LNCaP clone FGC (cell line): ENCODE results near the gene PALMD.

Source experiments
- DNase-seq: peaks from one replicate; pipeline ENCODE4 v3.0.0-alpha.2; 2011; ENCODE audit warnings: low read depth
- H3K4me3 ChIP-seq: 2 replicates; pipeline ENCODE4 v1.5.1; 2011; ENCODE audit warnings: mild to moderate bottlenecking, low read depth, low read length, control low read depth
- TF ChIP-seq, protein P1 (sequence below): IDR thresholded peaks from 2 replicates; pipeline ENCODE4 v1.5.1; 2012; ENCODE audit warnings: mild to moderate bottlenecking; ENCODE audit not compliant: control insufficient read depth, insufficient read depth; ENCODE audit errors: extremely low read depth

The PALMD gene

DNA sequence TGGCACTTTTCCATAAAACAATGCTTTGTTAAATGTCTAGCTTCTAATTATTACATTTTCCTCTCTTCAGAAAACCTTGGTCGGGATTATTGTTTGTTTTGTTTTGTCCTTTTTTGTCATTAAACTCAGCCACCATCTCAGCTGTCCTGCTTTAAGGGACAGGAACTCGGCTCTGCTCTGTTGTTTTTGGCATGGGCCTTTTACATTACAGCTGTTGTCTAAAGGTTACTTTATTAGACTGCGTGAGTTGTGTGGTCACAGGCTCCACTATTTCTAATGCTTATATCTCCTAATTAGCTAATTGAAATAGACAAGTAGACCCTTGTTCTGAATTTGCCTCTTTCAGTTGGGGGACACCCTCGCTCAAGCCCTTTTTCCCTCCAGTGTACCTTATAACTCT lies 1.6 kb downstream of the PALMD start:
- TF ChIP-seq, protein P1, sequence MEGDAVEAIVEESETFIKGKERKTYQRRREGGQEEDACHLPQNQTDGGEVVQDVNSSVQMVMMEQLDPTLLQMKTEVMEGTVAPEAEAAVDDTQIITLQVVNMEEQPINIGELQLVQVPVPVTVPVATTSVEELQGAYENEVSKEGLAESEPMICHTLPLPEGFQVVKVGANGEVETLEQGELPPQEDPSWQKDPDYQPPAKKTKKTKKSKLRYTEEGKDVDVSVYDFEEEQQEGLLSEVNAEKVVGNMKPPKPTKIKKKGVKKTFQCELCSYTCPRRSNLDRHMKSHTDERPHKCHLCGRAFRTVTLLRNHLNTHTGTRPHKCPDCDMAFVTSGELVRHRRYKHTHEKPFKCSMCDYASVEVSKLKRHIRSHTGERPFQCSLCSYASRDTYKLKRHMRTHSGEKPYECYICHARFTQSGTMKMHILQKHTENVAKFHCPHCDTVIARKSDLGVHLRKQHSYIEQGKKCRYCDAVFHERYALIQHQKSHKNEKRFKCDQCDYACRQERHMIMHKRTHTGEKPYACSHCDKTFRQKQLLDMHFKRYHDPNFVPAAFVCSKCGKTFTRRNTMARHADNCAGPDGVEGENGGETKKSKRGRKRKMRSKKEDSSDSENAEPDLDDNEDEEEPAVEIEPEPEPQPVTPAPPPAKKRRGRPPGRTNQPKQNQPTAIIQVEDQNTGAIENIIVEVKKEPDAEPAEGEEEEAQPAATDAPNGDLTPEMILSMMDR, result no peak
- no peak overlapping the region for H3K4me3 ChIP-seq
- DNase-seq, result no peak

DNA sequence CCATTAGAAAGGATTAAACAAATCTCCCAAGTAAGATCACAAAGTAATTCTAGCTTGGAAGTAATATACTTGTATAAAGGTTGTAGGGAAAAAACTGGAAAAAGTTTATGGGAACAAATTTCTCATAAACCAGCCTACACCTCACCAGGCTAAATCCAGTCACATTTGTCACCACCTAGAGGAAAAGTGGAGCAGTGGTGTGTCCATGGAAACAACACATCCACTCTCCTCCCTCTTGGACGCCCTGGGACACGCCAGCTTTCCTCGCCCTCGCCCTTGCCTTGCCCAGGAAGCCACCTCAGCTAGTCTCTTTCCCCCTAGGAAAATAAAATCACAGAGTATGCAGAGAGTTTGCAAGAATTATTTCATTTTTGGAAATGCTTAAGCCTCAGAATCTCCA lies 2.2 kb downstream of the PALMD start:
- TF ChIP-seq, protein P1, result peak; percentile 59
- peak; percentile 83 for DNase-seq
- no peak overlapping the region for H3K4me3 ChIP-seq

DNA sequence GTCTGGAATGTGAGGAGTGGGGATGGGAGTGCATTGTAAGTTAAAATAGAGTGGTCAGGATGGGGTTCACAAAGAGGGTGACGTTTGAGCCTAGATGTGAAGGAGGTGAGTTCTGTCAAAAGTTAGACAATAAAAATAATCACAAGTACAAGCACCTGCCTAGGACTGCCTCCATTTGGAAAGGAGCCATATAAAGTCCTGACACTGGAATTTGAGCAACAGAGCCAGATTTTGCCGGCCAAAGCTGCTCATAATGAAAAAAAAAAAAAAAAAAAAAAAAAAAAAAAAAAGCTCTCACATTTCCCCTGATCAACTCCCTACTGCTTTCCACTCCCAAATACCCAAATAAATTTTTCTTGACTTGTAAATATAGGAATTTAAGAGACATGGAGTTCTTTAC lies 4.1 kb downstream of the PALMD start:
- no peak for DNase-seq
- H3K4me3 ChIP-seq, result no peak overlapping the region
- TF ChIP-seq, protein P1, result no peak

DNA sequence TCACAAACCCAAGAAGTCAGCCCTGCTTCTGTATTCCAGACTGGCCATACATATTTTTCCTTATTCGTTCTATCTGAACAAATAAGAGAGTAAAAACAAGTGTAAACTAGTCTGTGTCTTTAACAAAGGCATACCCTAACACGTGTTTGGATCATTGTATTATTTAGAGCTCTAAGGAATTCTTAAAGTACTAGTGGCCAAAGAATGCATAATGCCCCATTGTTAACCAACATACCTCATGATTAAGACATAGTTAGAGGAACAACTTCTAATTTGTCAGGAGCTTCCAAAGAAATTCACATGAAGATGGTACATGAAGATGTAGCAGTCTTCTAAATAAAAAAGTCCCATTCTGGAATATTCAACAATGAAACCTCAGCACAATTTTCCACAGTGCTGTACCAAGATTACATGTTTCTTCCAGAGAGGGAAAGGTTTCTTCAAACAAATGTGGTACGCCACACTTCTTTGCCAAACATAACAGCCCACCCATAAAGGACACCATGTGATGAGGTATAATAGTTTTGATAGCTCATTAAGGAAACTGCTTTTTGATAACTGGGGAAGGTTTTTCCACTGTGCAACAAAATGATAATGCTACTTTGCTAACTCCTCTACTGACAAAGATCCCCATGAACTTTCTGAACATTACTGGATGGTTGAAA lies 5.0 kb downstream of the PALMD start:
- DNase-seq, result no peak
- TF ChIP-seq, protein P1, result no peak
- no peak overlapping the region for H3K4me3 ChIP-seq

DNA sequence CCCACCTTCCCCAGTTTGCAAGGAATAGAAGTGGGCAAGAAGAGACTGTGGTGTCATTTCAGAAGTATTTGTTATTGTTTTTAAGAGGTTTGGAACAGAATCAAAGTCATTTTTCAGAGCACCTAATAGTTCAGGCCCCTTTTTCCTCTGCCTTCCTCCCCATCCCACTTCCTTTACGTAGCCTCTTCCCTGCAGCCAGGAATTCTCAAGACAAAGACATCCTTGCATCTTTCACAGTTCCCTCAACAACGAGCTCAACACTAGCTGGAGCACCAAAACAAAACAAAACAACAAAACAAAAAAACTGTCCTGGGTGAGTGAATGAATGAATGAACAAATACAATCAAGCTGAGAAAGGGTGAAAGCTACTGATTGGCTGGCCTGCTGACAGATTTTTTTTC lies 7.0 kb downstream of the PALMD start:
- TF ChIP-seq, protein P1, result no peak
- no peak overlapping the region for H3K4me3 ChIP-seq
- no peak for DNase-seq

DNA sequence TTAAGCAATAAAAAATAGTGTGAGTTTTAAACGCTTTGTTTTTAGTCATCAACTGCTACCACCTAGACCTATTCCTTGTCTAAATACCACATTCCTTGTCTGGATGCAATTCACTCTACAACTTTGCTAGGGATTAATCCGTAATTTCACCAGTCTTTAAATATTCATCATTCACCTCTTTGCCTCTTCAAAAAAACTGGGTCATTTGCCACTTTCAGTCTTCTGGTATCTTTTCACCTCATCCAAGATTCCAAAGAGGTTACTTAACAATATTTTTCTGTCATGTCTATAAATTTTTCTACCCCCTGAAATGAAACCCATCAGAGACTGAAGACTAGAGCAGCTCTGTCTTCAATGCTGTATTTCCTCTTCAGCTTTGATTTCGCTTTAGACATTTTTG lies 9.5 kb downstream of the PALMD start:
- TF ChIP-seq, protein P1, result no peak
- DNase-seq, result no peak
- no peak overlapping the region for H3K4me3 ChIP-seq

DNA sequence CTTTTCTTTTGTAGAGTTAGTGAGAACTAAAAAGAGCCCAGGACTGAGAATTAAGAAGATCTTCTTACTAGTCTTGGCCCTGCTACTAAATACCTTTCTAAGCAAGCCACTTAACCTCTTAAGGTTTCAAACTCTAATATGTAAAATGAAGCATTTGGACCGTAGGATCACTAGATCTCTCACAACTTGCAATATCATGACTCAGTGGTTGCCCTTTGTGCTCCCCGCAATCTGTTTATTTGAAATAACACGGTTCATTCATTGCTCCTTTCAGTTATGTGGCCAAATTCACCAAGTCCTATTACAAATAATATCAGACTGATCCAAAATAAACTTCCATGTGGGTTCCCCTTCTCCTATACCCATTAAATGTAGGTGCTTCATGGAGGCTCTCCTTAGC lies 10.8 kb downstream of the PALMD start:
- H3K4me3 ChIP-seq, result no peak overlapping the region
- no peak for DNase-seq
- TF ChIP-seq, protein P1, result no peak
